LoVo (cell line): ENCODE results near the gene MYRIP.
"Not testable (repeated sequence)": the region's sequence is repeated elsewhere in the genome, so short reads cannot be mapped to it uniquely, and the experiment has no call there.

Experiments
- DNase-seq: peaks from one replicate; pipeline ENCODE4 v3.0.0-alpha.2; 2016; ENCODE audit warnings: low spot score

Gene MYRIP

DNA sequence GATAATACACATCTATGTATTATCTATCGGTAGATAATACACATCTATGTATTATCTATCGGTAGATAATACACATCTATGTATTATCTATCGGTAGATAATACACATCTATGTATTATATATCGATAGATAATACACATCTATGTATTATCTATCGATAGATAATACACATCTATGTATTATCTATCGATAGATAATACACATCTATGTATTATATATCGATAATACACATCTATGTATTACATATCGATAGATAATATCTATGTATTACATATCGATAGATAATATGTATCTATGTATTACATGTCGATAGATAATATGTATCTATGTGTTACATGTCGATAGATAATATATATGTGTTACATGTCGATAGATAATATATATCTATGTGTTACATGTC is 275.0 kb downstream of the MYRIP start:
- not testable (repeated sequence) for DNase-seq

DNA sequence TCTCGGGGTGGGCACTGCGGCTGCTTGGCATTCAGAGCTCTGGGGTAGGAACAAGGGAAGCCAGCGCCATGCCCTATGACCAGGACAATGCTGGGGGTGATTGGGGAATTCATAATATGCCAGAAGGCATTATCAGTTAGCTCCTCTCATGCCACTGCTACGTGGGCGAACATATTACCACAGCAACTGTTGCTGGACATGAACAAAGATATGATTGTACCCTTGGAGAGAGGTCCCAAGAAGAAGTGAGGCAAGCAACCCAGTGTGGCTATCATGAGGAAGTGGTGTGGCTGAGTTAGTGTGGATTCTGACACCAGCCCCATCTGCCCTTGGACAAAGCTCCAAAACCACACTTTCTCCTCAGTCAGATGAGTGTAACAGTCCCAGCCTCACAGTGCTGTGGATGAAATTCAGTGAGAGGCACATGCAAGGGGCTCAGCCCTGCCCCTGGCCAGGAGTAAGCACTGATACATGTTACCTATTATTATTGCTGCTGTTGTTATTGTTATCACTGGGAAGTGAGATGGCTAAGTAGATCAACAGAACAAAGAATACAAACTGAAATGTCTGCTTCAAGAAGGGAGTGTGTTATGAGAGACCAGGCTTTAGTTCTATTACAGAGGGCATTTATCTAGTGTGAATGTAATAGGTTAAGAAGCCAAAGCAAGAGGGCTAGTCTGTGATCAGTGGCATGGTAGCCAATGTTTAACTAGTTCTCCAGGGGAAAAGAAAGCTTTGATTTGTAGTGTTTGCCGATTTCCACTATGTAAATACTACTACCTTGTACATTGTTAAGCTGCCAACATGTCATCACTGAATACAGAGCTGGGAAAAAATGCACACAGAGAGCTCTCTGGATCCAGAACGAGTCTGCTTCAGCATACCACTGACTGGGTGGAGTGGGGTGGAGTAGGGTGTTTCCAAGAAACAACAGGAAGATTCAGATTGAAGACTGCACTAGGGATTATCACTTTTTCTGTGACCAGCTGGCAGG is 277.8 kb downstream of the MYRIP start:
- no peak for DNase-seq

DNA sequence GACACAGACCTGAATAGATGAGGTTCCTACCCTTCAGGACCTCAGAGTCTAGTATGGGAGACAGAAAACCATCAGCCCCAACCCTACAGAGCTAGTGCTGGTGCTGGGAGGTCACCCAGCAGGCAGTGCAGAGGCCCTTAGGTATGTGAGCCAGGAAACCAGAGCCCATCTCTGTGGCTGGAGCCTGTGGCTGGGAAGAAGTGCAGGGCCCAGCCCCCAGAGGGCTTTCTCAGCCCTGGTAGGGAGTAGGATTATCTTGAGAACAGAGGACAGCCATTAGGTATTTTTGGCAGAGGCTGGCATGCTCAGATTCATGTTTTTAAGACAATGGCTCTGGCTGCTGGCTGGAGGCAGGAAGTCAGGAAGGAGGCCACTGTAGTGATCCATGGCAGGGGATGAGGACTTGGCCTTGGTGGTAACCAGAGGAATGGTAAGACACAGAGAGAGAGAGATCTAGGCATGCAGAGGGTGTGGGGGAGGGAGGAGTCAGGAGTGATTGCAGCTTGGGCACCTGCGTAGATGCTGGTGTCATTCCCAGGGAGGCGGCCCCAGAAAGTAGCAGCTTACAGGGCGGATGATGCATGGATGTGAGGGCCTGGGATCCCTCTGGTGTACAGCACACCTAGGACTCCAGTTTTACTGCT is 279.2 kb downstream of the MYRIP start:
- no peak for DNase-seq

DNA sequence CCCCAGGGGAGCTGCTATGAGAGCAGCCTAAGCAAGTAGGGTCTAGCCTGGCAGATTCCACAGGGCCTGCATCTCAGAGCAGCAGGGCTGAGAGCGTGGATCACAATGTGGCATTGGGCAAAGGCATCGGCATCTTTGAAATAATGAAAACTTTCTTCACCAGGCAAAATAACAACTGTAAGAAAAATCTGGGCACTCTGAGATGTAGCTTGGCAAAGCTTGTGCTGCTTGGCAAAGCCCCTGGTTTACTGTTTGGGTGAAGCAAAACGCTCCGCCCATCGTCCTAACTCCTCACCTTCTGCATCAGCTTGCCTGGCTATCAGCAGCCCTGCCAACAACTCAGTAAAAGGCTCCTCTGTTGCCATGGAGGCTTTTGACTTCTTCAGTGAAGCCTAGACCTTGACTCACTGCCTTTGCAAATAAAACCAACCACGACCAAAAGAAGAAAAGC is 287.3 kb downstream of the MYRIP start:
- no peak for DNase-seq

GRCh38 chr3:40097131-40098117 is 288.0 kb downstream of the MYRIP start:
- DNase-seq, result no peak

DNA sequence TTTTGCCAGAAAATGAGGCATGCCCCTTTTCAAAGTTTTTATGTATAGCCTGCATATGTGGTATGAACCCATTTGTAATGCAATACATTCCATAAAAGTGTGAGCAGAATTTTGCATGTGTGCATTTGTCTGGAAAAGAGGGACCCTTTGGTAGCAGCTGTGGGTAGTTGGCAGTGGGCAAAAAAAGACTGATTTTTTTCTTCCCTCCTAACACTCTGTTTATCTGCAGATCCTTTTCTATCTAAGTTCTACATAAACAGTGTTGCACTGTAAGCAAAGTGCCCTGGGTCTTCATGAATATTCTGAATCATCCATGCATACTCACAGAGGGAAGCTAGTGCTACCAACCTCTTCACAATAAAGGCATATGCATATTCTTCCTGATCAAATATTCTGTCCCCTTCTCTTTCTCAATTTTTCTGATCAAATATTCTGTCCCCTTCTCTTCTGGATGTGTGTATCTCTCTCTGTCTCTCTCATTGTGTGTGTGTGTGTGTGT is 288.9 kb downstream of the MYRIP start:
- no peak for DNase-seq

- DNase-seq, result no peak
These were observed 290.5 kb downstream of the MYRIP start for GRCh38 chr3:40099871-40100270.

DNA sequence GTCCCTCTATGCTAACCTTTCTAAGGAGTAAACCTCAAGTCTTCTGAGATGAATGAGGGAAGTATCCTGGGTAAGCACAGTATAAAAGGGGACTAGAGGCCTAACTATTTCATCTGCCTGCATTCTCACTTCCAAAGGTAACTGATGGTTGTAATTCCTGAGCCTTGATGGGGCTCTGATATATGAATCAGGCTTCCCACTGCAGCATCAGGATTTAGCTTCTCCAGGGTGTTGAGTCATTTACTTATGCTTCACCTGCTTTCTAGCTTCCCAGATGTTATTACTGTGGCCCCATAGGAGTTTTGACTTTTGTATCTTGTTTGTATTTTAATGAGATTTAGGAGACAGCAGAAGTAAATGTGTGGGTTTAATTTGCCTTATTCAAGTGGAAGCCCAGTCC is 292.8 kb downstream of the MYRIP start:
- DNase-seq, result no peak

DNA sequence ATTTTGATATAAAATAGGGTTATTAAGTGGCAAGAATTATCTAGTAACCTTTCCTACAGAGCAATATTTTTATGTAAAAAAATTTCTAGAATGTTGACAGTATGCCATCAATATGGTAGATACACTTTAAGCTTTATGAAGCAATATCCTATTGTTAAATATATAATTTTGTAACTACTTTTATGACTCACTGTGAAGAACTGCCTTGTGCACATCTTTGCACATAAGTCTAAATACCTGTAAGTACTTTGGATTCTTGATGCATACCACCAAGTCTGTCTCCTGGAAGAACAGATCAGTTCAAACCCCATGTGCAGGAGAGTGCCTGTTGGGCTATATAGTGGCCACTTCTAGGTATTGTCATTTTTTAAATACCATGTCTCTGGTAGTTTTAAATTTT is 294.4 kb downstream of the MYRIP start:
- no peak for DNase-seq

- DNase-seq, result no peak
These were observed 295.0 kb downstream of the MYRIP start for GRCh38 chr3:40104441-40104840.

DNA sequence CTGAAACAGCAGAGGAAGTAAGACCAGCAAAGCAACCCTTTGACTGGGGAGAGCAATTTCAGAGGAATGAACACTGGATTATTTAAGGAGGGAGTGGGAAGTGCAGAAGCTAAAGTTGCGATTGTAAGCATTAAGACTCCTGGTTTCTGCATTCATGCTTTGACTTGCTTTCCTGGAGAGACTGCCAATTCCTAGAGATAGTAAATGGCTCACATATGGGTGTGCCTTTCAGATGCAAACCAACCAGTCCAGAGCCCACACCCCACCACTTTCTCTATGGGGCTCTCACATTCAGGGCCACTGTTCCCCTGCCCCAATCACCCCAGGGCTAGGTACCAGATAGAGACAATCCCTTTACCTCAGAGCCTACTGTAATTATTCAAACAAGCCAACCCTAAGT is 299.2 kb downstream of the MYRIP start:
- no peak for DNase-seq

- no peak for DNase-seq
These were observed 300.5 kb downstream of the MYRIP start for GRCh38 chr3:40109641-40110490.

- no peak for DNase-seq
These were observed 307.2 kb downstream of the MYRIP start for GRCh38 chr3:40116478-40117177.

DNA sequence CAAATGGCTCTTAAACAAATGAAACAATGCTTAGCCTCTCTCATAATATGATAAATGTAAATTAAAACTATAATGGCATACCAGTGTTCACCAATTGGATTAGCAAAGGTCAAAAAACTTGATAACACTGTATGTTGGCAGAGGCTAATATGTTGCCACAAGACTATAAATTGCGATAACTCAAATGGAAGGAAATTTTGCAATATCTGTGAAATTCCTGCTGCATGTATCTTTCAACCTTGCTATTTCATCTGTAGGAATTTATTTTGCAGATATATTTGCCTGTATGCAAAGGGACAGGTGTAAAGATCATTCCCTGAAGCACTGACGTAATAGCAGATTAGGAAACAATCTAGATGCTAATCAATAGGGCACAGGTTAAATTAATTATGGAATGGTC is 308.7 kb downstream of the MYRIP start:
- no peak for DNase-seq

DNA sequence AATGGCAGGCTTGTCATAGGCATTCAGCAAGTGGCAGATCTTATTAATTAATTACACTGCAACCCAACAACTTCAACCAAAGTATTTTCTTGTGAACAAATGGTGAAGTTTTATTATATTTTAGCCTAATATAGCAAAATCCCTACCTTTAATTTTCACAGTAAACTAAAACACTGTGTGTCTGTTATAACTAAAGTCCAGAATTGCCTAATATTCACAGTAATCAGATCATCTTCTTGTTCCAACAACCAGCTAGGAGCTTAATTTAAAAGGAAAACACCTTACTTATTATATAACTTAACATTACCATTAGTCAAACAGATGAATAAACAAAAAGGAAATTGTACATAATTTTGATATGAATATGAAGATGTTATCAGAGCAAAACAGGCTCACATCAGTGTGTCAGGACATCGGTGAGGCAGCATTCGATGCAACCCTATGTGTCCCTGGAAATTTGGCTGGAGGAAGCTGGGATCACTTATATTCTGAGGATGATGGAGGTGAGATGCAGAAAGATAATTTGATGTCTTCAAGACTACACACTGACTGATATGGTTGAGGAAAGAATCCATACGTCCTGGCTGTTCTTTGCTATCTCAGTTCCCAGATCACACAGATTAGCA is 310.8 kb downstream of the MYRIP start:
- no peak for DNase-seq

DNA sequence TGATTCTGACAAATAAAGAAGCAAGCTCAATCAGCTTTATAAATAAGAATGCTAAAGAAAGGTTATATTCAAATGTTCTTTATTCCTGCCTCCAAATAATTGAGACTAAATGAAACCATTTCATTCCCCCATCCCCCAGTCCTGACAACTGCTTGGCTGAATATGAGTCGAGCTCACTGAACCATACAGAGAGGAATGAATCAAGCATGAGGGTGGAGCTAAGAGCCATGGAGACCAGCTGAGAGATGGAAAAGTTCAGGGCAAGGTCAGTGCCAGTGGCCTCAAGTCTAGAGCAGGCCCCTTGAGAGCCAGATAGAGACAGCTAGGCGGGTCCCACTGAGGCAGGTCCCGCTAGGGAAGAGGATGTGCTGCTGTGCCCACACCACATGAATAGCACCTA is 311.4 kb downstream of the MYRIP start:
- DNase-seq, result no peak

DNA sequence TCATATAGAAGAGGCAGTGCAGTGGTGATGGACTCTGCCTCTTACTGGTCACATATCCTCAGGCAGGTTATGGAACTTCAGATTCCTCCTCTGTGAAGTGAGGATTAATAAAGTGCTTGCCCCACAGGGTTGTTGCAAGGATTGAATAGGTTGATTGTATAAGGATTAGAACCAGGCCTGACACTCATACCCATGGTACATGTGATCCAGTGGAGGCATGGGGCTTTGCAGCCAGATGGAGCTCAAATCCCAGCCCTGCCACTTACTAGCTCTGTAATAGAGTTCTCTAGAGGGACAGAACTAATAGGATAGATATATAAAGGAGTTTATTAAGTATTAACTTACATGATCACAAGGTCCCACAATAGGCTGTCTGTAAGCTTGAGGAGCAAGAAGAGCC is 315.5 kb downstream of the MYRIP start:
- no peak for DNase-seq

GRCh38 chr3:40128166-40128565 is 318.8 kb downstream of the MYRIP start:
- no peak for DNase-seq

GRCh38 chr3:40129510-40129909 is 320.1 kb downstream of the MYRIP start:
- no peak for DNase-seq

GRCh38 chr3:40129981-40130380 is 320.6 kb downstream of the MYRIP start:
- no peak for DNase-seq
